ENCODE measurements around the gene PHF12.

- no peak for TF ChIP-seq CTCF (IDR thresholded peaks at IDR 0.05)
- TF ChIP-seq POLR2A (IDR thresholded peaks at IDR 0.05) = no peak
- no peak for TF ChIP-seq EP300 (IDR thresholded peaks at IDR 0.05)
Measured at GRCh38 chr17:28944343-28944742, 7.0 kb downstream of the PHF12 start.
